Heart left ventricle (tissue), 16 donors: ENCODE measurements around the gene SEMA4D. TPM values are rescaled to one million over a fixed set of nuclear protein-coding genes. Genes with fewer than 3 reads are reported as not detected.

Experiments
- ATAC-seq, 4 donors: fragments of 200-7000 bp; cut with Tn5 transposase; one replicate each; pipeline ENCODE4 v1.9.1; 2020 to 2022; ENCODE audit warnings: moderate library complexity in 4 of 4, mild to moderate bottlenecking in 3 of 4, moderate number of reproducible peaks in 1 of 4
- DNase-seq, 5 donors: peaks; one replicate each; pipeline ENCODE4 v3.0.0-alpha.2; 2020
- H3K27ac ChIP-seq, 12 donors: fragments of 200-600 bp; sonication (generic) in 4 of 12; one replicate each; pipeline versions ENCODE4 v1.5.0 to v1.8.0; 2016 to 2022; ENCODE audit warnings: mild to moderate bottlenecking in 2 of 12
- H3K27me3 ChIP-seq, 9 donors: fragments of 200-600 bp; sonication (generic) in 2 of 9; one replicate each; pipeline versions ENCODE4 v1.5.1 to v1.8.0; 2016 to 2022; ENCODE audit warnings: mild to moderate bottlenecking in 3 of 9
- H3K36me3 ChIP-seq, 9 donors: fragments of 200-600 bp; sonication (generic) in 2 of 9; one replicate each; pipeline versions ENCODE4 v1.5.0 to v1.8.0; 2018 to 2022; ENCODE audit warnings: mild to moderate bottlenecking in 2 of 9
- H3K4me1 ChIP-seq, 12 donors: fragments of 200-600 bp; sonication (generic) in 4 of 12; one replicate each; pipeline versions ENCODE4 v1.5.0 to v1.8.0; 2016 to 2022; ENCODE audit warnings: mild to moderate bottlenecking in 3 of 12
- H3K4me3 ChIP-seq, 12 donors: fragments of 200-600 bp; sonication (generic) in 4 of 12; one replicate each; pipeline versions ENCODE4 v1.5.0 to v1.8.0; 2017 to 2022; ENCODE audit warnings: mild to moderate bottlenecking in 9 of 12, moderate library complexity in 4 of 12
- H3K9me3 ChIP-seq, 12 donors: fragments of 200-600 bp; sonication (generic) in 4 of 12; one replicate each; pipeline versions ENCODE4 v1.5.0 to v1.8.0; 2016 to 2022; ENCODE audit warnings: mild to moderate bottlenecking in 1 of 12
- POLR2A ChIP-seq, 2 donors: fragments of 450-650 bp; IDR thresholded peaks; one replicate each; pipeline ENCODE4 v1.6.1; 2017; ENCODE audit warnings: antibody characterized with exemption in 2 of 2, mild to moderate bottlenecking in 2 of 2, moderate library complexity in 2 of 2
- WGBS, 4 donors: extraction: QIAGEN DNeasy Blood & Tissue Kit in 2 of 4; methylation state at CpG; one replicate each; pipeline versions ENCODE4 v1.1.5 to v1.1.7; 2013 to 2018; 5-methylcytosine and 5-hydroxymethylcytosine counted together
- intact Hi-C, 10 donors: fragments of 100-400 bp; cut with DNase I; formaldehyde crosslinking; loops; one replicate each; pipeline versions ENCODE4 v1.11.1 to v1.14.2; 2022
- polyA plus RNA-seq, 2 donors: library from polyadenylated mRNA; stranded (reverse); fragments of 200-250 nt; gene quantifications; one replicate each; pipeline ENCODE4 v1.2.3, GENCODE V29; 2013
- total RNA-seq, 9 donors: library from RNA; depleted of rRNA in 2 of 9; stranded (reverse); fragments of >200 nt in 2 of 9; fragmentation: NEBNext Ultra II Directional in 3 of 9; extraction: Animal tissue kit (Norgen Biotek cat#: 25700) in 3 of 9; gene quantifications; one replicate each; pipeline versions ENCODE4 v1.1.0 to v1.2.4, GENCODE V29; 2016 to 2023
- TF ChIP-seq, protein P1 (sequence below), 12 donors: fragments of 200-600 bp; sonication (generic) in 4 of 12; IDR thresholded peaks; one replicate each; pipeline versions ENCODE4 v1.5.0 to v1.8.0; 2018 to 2022; ENCODE audit warnings: antibody characterized with exemption in 12 of 12, mild to moderate bottlenecking in 5 of 12
- donor health status: ischemic (EF 13 %, LVEDD 7.1; RV severe dilation, severe dysfunction).
- donor health status: healthy with polysubstance abuse.
- donor health status: DM: no; HTN: yes; CAD: no.
- donor health status: DM: no; HTN: no; CAD: no.
- donor health status: ischemic (EF 25% LVEDD 6.9; RV normal size, moderate dysfunction).
- donor health status: ischemic (EF 25% LVEDD 5.7; RV mildly dilated, moderate dysfunction).
- donor health status: healthy.
- donor health status: DM: yes; HTN: yes; CAD: no.
- donor health status: ischemic (EF 35%, LVEDD 5.7; RV mildly dilated, moderate dysfunction).
- donor health status: nonischemic (EF 11% LVEDD 7.7; RV severe dilation, severe dysfunction).
- donor health status: DM: yes; HTN: yes; CAD: no.
- donor health status: PGD.
- donor health status: ischemic (EF 29% LVEDD 5.4; RV normal size, mild dysfunction).
- donor health status: nonischemic (EF 23%, LVEDD 6.1; RV moderate dilation, normal function).

SEMA4D gene
- total and polyA plus RNA-seq, 11 donors: 4.0 to 59.8 (median 20.2) TPM

DNA sequence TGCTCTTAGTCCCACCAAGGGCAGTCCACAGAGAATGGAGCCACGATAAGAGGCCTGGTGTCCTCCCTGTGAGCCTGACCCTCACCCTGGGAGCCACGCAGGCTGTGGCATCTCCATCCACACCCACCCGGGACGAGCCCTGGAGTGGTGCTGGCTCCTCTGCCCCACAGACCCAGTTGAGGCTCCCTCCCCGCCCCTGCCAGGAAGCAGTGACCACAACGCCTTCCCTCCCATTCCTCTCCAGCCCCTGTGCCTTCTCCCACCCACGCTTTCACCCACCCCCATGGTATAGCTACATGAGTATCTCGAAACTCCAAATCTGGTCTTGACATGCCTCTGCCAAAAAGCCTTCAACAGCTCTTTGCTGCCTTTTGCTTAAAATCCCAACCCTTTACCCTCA is 57.9 kb downstream of the SEMA4D start:
- H3K9me3 ChIP-seq: no peaks in the 10 kb centered on the region
- intact Hi-C loops: loop anchor here in 1 of 10 donors (10.0 kb wide), 1 partner anchor 55 kb away; no protein-coding TSS in a partner anchor
- no peak for DNase-seq
- H3K27me3 ChIP-seq: no peaks in the 10 kb centered on the region
- no peak overlapping the region for H3K4me3 ChIP-seq
- WGBS, 4 donors: 69 to 89% (median 83%) methylated on average over 7 to 8 of the region's 8 CpGs
- peaks cover 0 to 80% (median 0%) of the 10 kb centered on the region in 12 donors for H3K4me1 ChIP-seq
- peak overlapping the region in 1 of 12 donors; percentile 55 for H3K27ac ChIP-seq
- no peak for TF ChIP-seq POLR2A (IDR thresholded peaks at IDR 0.05)
- TF ChIP-seq, protein P1, sequence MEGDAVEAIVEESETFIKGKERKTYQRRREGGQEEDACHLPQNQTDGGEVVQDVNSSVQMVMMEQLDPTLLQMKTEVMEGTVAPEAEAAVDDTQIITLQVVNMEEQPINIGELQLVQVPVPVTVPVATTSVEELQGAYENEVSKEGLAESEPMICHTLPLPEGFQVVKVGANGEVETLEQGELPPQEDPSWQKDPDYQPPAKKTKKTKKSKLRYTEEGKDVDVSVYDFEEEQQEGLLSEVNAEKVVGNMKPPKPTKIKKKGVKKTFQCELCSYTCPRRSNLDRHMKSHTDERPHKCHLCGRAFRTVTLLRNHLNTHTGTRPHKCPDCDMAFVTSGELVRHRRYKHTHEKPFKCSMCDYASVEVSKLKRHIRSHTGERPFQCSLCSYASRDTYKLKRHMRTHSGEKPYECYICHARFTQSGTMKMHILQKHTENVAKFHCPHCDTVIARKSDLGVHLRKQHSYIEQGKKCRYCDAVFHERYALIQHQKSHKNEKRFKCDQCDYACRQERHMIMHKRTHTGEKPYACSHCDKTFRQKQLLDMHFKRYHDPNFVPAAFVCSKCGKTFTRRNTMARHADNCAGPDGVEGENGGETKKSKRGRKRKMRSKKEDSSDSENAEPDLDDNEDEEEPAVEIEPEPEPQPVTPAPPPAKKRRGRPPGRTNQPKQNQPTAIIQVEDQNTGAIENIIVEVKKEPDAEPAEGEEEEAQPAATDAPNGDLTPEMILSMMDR (IDR thresholded peaks at IDR 0.05): no peak
- no peak for ATAC-seq
- no peaks in the 10 kb centered on the region for H3K36me3 ChIP-seq

DNA sequence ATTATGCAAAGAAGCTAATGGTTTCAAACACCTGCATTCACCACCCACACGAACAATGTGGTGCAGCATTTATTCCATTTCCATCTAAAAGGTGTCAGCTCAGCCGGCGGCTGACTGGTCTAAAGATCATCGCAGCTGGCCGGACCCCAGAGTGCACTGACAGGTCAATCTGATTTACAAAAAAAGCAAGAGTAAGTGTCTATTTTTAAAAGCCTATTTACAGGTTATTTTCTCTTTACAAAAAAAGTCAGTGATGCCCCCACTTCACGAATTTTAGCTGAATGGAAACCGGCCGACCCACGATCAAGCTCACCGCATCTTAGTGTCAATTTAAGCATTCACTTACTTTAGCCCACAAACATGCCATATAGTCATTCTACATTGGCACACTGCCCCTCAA is 58.3 kb downstream of the SEMA4D start:
- H3K4me1 ChIP-seq: peaks cover 0 to 75% (median 0%) of the 10 kb centered on the region in 12 donors
- H3K36me3 ChIP-seq: no peaks in the 10 kb centered on the region
- DNase-seq: no peak
- 87 to 95% (median 93%) methylated on average over 10 of the region's 10 CpGs for WGBS, 4 donors
- intact Hi-C loops: no loop called here
- no peaks in the 10 kb centered on the region for H3K27me3 ChIP-seq
- no peak for ATAC-seq
- no peak for TF ChIP-seq POLR2A (IDR thresholded peaks at IDR 0.05)
- TF ChIP-seq, protein P1 (IDR thresholded peaks at IDR 0.05): no peak
- no peaks in the 10 kb centered on the region for H3K9me3 ChIP-seq
- no peak overlapping the region for H3K4me3 ChIP-seq
- H3K27ac ChIP-seq: peak overlapping the region in 1 of 12 donors; percentile 55

DNA sequence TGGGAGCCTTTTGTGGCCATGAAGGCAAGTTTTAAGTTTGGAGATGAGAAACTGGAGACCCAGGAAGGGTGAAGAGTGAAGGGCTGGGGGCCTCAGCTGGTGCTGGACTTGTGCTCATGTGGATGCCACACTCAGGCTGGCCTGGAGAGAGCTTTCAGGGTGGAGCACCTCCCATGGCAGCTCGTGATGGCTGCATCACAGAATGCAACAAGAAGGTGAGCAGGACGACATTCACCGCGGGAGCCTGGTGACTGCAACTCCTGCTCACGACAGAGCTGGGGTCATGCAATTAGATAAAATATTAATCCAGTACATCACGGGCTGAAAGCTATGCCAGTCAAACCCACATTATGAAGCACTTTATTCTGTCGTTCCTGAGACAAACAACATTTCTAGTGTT is 59.7 kb downstream of the SEMA4D start:
- no peak overlapping the region for H3K4me3 ChIP-seq
- TF ChIP-seq, protein P1 (IDR thresholded peaks at IDR 0.05): no peak
- no peak for TF ChIP-seq POLR2A (IDR thresholded peaks at IDR 0.05)
- H3K36me3 ChIP-seq: no peaks in the 10 kb centered on the region
- intact Hi-C loops: no loop called here
- DNase-seq (peak in 1 of 5 donors; percentile 12), ATAC-seq (no peak)
- H3K9me3 ChIP-seq: no peaks in the 10 kb centered on the region
- no peak overlapping the region for H3K27ac ChIP-seq
- H3K4me1 ChIP-seq: peaks cover 0 to 62% (median 0%) of the 10 kb centered on the region in 12 donors
- 87 to 94% (median 90%) methylated on average over 7 of the region's 7 CpGs for WGBS, 4 donors
- no peaks in the 10 kb centered on the region for H3K27me3 ChIP-seq

DNA sequence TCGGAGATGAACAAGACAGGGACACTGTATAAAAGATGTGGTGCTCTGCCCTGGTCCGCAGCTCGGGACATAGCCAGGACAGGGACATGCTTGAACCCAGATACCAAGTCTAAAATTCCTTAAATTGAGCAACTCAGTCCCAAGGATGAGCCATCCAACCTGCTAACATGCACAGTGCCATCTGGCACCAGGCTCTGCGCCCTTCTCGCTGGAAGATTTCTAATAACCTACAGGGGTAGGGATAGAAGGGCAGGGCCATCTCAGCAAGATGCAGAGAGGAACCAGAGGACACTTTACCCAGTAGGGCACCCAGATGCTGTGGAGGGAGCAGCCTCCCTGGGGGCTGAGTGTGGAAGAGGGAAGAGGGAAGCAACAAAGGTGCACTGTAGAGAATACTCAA is 60.1 kb downstream of the SEMA4D start:
- 85 to 97% (median 92%) methylated on average over 5 of the region's 5 CpGs for WGBS, 4 donors
- no peak for ATAC-seq
- Histone ChIP-seq H3K27me3 (no peaks in the 10 kb centered on the region), H3K4me1 (peaks cover 0 to 60% (median under 1%) of the 10 kb centered on the region in 12 donors), H3K36me3 (no peaks in the 10 kb centered on the region), H3K27ac (no peak overlapping the region), H3K9me3 (no peaks in the 10 kb centered on the region), H3K4me3 (no peak overlapping the region)
- intact Hi-C loops: no loop called here
- peak in 1 of 5 donors; percentile 8 for DNase-seq
- TF ChIP-seq, protein P1 (IDR thresholded peaks at IDR 0.05): no peak
- TF ChIP-seq POLR2A (IDR thresholded peaks at IDR 0.05): no peak
